Measurements from ENCODE around the gene GAK. TPM values are rescaled to one million over a fixed set of nuclear protein-coding genes. Genes with fewer than 3 reads are reported as not detected.

The GAK gene
- polyA plus RNA-seq, 1 donor (not counting 4 experiments of a cell fraction or from before 2014, with no cell fraction given): 18.4 TPM

DNA sequence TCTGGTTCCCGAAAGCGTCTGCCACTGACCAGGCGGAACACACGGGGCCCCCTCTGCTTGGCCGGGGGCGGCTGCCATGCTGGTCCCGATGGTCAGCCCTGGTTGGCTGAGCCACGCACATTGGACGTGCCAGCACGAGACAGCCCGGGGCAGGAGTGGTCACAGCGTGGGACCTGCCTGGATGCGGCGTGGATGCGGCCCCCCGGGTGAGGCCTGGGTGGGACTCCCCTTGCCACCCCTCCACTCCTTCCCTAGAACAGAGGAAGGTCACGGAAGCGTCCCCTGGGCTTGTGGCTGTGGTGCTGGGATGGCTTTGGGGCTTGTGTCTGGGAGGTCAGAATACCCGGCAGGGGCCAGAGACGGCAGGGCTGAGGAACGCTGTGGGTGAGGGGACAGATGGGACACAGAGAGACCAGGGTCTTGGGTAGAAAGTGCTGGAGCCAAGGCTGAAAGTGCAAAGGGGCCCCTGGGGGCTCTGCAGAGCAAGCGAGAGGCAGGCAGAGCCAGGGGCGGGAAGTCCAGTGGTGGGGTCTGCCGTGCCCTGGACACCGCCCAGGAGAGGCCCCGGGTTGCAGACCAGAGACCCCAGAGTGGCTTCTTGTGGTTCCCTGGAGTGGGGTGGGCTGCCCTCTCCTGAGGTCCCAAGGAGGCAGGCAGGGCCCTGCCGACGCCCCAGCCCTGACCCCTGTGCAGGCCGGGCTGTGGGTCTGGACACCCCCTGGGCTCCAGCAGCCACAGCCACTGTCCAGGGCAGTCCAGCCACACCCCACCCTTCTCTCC lies 97.6 kb downstream of the GAK start:
- dilution Hi-C loops (cut with MboI; ENCODE audit: extremely low pct_ligation_motif_present, low sequenced_read_pairs): no loop called here
- Histone ChIP-seq H3K4me2 (ENCODE audit: control insufficient read depth, extremely low read depth, insufficient read depth, low read depth, low read length) (no peak overlapping the region), H3K9ac (ENCODE audit: control insufficient read depth, extremely low read depth, insufficient read depth, low read length) (no peak overlapping the region), H4K20me1 (ENCODE audit: control insufficient read depth, extremely low read depth, insufficient read depth, low read length) (no peaks in the 10 kb centered on the region), H3K27ac (ENCODE audit: control insufficient read depth, insufficient read depth, low read length) (no peak overlapping the region), H3K36me3 (ENCODE audit: control insufficient read depth in 2 of 2, extremely low read depth in 1 of 2, insufficient read depth in 2 of 2, low read length in 2 of 2) (no peaks in the 10 kb centered on the region), H3K4me3 (ENCODE audit: control insufficient read depth in 2 of 3, extremely low read depth in 1 of 3, insufficient read depth in 2 of 3, low read depth in 1 of 3, low read length in 3 of 3) (no peak overlapping the region), H2AFZ (ENCODE audit: control insufficient read depth, low read length) (no peak overlapping the region), H3K79me2 (ENCODE audit: control insufficient read depth, insufficient read depth, low read length) (no peaks in the 10 kb centered on the region), H3K4me1 (ENCODE audit: control insufficient read depth, extremely low read depth, insufficient read depth, low read length) (no peaks in the 10 kb centered on the region), H3K27me3 (ENCODE audit: control insufficient read depth, extremely low read depth, insufficient read depth, low read length) (peaks cover 3% of the 10 kb centered on the region), H3K9me3 (ENCODE audit: control insufficient read depth, low read depth, low read length) (peaks cover 3% of the 10 kb centered on the region), H3K9me1 (ENCODE audit: control insufficient read depth, extremely low read depth, insufficient read depth, low read length) (no peaks in the 10 kb centered on the region)
- no peak for DNase-seq (ENCODE audit: low read depth, low spot score)
- no peak for TF ChIP-seq EZH2 (IDR thresholded peaks at IDR 0.05; ENCODE audit: low read length)
- TF ChIP-seq, protein P1, sequence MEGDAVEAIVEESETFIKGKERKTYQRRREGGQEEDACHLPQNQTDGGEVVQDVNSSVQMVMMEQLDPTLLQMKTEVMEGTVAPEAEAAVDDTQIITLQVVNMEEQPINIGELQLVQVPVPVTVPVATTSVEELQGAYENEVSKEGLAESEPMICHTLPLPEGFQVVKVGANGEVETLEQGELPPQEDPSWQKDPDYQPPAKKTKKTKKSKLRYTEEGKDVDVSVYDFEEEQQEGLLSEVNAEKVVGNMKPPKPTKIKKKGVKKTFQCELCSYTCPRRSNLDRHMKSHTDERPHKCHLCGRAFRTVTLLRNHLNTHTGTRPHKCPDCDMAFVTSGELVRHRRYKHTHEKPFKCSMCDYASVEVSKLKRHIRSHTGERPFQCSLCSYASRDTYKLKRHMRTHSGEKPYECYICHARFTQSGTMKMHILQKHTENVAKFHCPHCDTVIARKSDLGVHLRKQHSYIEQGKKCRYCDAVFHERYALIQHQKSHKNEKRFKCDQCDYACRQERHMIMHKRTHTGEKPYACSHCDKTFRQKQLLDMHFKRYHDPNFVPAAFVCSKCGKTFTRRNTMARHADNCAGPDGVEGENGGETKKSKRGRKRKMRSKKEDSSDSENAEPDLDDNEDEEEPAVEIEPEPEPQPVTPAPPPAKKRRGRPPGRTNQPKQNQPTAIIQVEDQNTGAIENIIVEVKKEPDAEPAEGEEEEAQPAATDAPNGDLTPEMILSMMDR (optimal IDR thresholded peaks at IDR 0.05 in 1 of 3, IDR thresholded peaks at IDR 0.05 in 1 of 3, conservative IDR thresholded peaks at IDR 0.05 in 1 of 3; ENCODE audit: extremely low read depth in 1 of 3, insufficient read depth in 2 of 3, low read length in 3 of 3): no peak
- FAIRE-seq: no peak

DNA sequence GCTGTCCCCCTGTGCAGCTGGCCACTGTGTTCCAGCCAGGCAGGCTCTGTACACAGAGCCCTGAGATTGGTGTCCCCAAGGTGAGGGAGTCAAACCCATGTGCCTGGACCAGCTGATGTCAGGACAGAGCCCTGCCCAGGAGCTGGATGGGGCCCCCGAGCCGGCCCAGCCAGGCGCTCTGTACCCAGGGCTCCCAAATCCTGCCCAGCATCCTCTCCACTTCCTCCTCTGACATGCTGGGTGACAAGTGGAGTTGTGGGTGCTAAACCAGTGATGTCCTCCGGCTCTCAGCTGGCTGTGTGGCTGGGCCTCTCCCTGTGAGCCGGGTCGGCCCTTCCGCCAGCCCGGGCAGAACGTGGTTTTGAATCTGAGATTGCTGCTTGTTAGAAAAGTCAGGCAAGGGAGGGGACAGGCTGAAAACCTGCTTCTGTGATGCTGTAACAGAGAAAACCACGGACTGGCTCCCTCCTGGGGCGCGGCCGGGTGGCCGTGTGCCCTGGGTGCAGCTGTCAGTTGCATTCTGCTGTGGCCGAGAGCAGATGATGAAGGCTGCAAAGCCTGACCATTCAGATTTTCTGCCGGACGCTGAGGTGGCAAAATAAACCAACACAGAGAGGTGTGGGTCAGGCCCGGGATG lies 98.3 kb downstream of the GAK start:
- Histone ChIP-seq H3K9ac (ENCODE audit: control insufficient read depth, extremely low read depth, insufficient read depth, low read length) (no peak overlapping the region), H3K27ac (ENCODE audit: control insufficient read depth, insufficient read depth, low read length) (no peak overlapping the region), H3K36me3 (ENCODE audit: control insufficient read depth in 2 of 2, extremely low read depth in 1 of 2, insufficient read depth in 2 of 2, low read length in 2 of 2) (no peaks in the 10 kb centered on the region), H3K9me1 (ENCODE audit: control insufficient read depth, extremely low read depth, insufficient read depth, low read length) (no peaks in the 10 kb centered on the region), H3K79me2 (ENCODE audit: control insufficient read depth, insufficient read depth, low read length) (no peaks in the 10 kb centered on the region), H2AFZ (ENCODE audit: control insufficient read depth, low read length) (no peak overlapping the region), H4K20me1 (ENCODE audit: control insufficient read depth, extremely low read depth, insufficient read depth, low read length) (no peaks in the 10 kb centered on the region), H3K9me3 (ENCODE audit: control insufficient read depth, low read depth, low read length) (peaks cover 3% of the 10 kb centered on the region), H3K4me3 (ENCODE audit: control insufficient read depth in 2 of 3, extremely low read depth in 1 of 3, insufficient read depth in 2 of 3, low read depth in 1 of 3, low read length in 3 of 3) (no peak overlapping the region), H3K4me1 (ENCODE audit: control insufficient read depth, extremely low read depth, insufficient read depth, low read length) (no peaks in the 10 kb centered on the region), H3K27me3 (ENCODE audit: control insufficient read depth, extremely low read depth, insufficient read depth, low read length) (peaks cover 8% of the 10 kb centered on the region), H3K4me2 (ENCODE audit: control insufficient read depth, extremely low read depth, insufficient read depth, low read depth, low read length) (no peak overlapping the region)
- DNase-seq (ENCODE audit: low read depth, low spot score): no peak
- dilution Hi-C loops (cut with MboI; ENCODE audit: extremely low pct_ligation_motif_present, low sequenced_read_pairs): no loop called here
- FAIRE-seq: no peak
- TF ChIP-seq, protein P1 (optimal IDR thresholded peaks at IDR 0.05 in 1 of 3, IDR thresholded peaks at IDR 0.05 in 1 of 3, conservative IDR thresholded peaks at IDR 0.05 in 1 of 3; ENCODE audit: extremely low read depth in 1 of 3, insufficient read depth in 2 of 3, low read length in 3 of 3): no peak
- no peak for TF ChIP-seq EZH2 (IDR thresholded peaks at IDR 0.05; ENCODE audit: low read length)

All from keratinocyte (primary cell).